Upper lobe of left lung (tissue), 6 donors: ENCODE measurements around the gene PBOV1. TPM values are rescaled to one million over a fixed set of nuclear protein-coding genes. Genes with fewer than 3 reads are reported as not detected.

Experiments
- ATAC-seq, 2 donors: fragments of 200-7000 bp; cut with Tn5 transposase; one replicate each; pipeline ENCODE4 v1.9.1; 2022; ENCODE audit warnings: mild to moderate bottlenecking in 2 of 2, moderate library complexity in 2 of 2; ENCODE audit not compliant: low FRiP score in 2 of 2
- DNase-seq, 2 donors: peaks; one replicate each; pipeline ENCODE4 v3.0.0-alpha.2; 2019 to 2020
- H3K27ac ChIP-seq, 4 donors: fragments of 200-600 bp; sonication (generic); one replicate each; pipeline ENCODE4 v1.5.1; 2016 to 2019
- H3K27me3 ChIP-seq, 4 donors: fragments of 200-600 bp; sonication (generic); one replicate each; pipeline ENCODE4 v1.5.1; 2017 to 2019
- H3K36me3 ChIP-seq, 4 donors: fragments of 200-600 bp; sonication (generic); one replicate each; pipeline ENCODE4 v1.5.1; 2016 to 2019
- H3K4me1 ChIP-seq, 4 donors: fragments of 200-600 bp; sonication (generic); one replicate each; pipeline ENCODE4 v1.5.1; 2018 to 2019
- H3K4me3 ChIP-seq, 4 donors: fragments of 200-600 bp; sonication (generic); one replicate each; pipeline ENCODE4 v1.5.1; 2017 to 2019; ENCODE audit warnings: mild to moderate bottlenecking in 2 of 4, moderate library complexity in 1 of 4
- H3K9me3 ChIP-seq, 4 donors: fragments of 200-600 bp; sonication (generic); one replicate each; pipeline ENCODE4 v1.5.1; 2018 to 2019
- CTCF ChIP-seq, 6 experiments: fragments of 450-650 bp in 4 of 6; fragments of 200-600 bp in 2 of 6; sonication (generic) in 2 of 6; IDR thresholded peaks; one replicate each; pipeline ENCODE4 v1.5.1; 2016 to 2019; ENCODE audit warnings: antibody characterized with exemption in 6 of 6
- EP300 ChIP-seq, 4 donors: sonication (generic); formaldehyde crosslinking; IDR thresholded peaks; one replicate each; pipeline ENCODE4 v1.5.1; 2017; ENCODE audit warnings: antibody characterized with exemption in 4 of 4, control low read depth in 2 of 4
- POLR2A ChIP-seq, 4 donors: fragments of 450-650 bp; IDR thresholded peaks; one replicate each; pipeline ENCODE4 v1.5.1; 2016 to 2017; ENCODE audit warnings: antibody characterized with exemption in 4 of 4, mild to moderate bottlenecking in 2 of 4
- POLR2AphosphoS5 ChIP-seq, 2 donors: sonication (generic); formaldehyde crosslinking; IDR thresholded peaks; one replicate each; pipeline ENCODE4 v1.5.1; 2017; ENCODE audit warnings: antibody characterized with exemption in 2 of 2
- WGBS, 2 donors: methylation state at CpG; one replicate each; pipeline ENCODE4 v1.1.5; 2017 to 2018; 5-methylcytosine and 5-hydroxymethylcytosine counted together
- total RNA-seq, 6 donors: library from RNA; depleted of rRNA in 4 of 6; stranded (reverse); fragments of >200 nt in 4 of 6; gene quantifications; one replicate each; pipeline versions ENCODE4 v1.1.0 to v1.2.1, GENCODE V29; 2016 to 2021
- donor health status: DM: no; HTN: no; CAD: no; lungs with moderate emphysema.
- donor health status: DM: no; HTN: yes; CAD: no; lungs with severe emphysema.

Gene PBOV1
- total RNA-seq, 6 donors from 2014 or later, result not detected

GRCh38 chr6:138176652-138177232 lies 41.5 kb downstream of the PBOV1 start:
- Histone ChIP-seq H3K27me3 (no peaks in the 10 kb centered on the region), H3K4me3 (no peak overlapping the region), H3K36me3 (no peaks in the 10 kb centered on the region), H3K9me3 (peaks cover 11 to 23% (median 13%) of the 10 kb centered on the region in 4 donors), H3K4me1 (no peaks in the 10 kb centered on the region), H3K27ac (no peak overlapping the region)
- ATAC-seq, result no peak
- no peak for TF ChIP-seq POLR2A (IDR thresholded peaks at IDR 0.05)
- no peak for TF ChIP-seq CTCF (IDR thresholded peaks at IDR 0.05)
- TF ChIP-seq EP300 (IDR thresholded peaks at IDR 0.05), result no peak
- TF ChIP-seq POLR2AphosphoS5 (IDR thresholded peaks at IDR 0.05), result no peak
- DNase-seq, result no peak
- WGBS, 2 donors, result 91 to 95% methylated on average over 2 of the region's 2 CpGs

GRCh38 chr6:138175596-138175995 lies 42.7 kb downstream of the PBOV1 start:
- no peak for DNase-seq
- no peak for ATAC-seq
- Histone ChIP-seq H3K36me3 (peaks cover 0 to 4% (median 0%) of the 10 kb centered on the region in 4 donors), H3K27ac (no peak overlapping the region), H3K4me1 (no peaks in the 10 kb centered on the region), H3K27me3 (no peaks in the 10 kb centered on the region), H3K4me3 (no peak overlapping the region), H3K9me3 (peaks cover 11 to 23% (median 13%) of the 10 kb centered on the region in 4 donors)
- TF ChIP-seq CTCF (IDR thresholded peaks at IDR 0.05) (no peak), POLR2AphosphoS5 (IDR thresholded peaks at IDR 0.05) (no peak), POLR2A (IDR thresholded peaks at IDR 0.05) (no peak), EP300 (IDR thresholded peaks at IDR 0.05) (no peak)
- WGBS, 2 donors, result 78 to 91% methylated on average over 2 of the region's 2 CpGs

Other genes starting within 250 kb of the PBOV1 start
- 10 to 100 TPM; 13.6 to 69.8 (median 26.1) TPM for gene PERP, start 111.1 kb downstream of the PBOV1 start, total RNA-seq
- 10 to 100 TPM; 19.8 to 53.6 (median 30.5) TPM for gene ARFGEF3, start 56.6 kb downstream of the PBOV1 start, total RNA-seq
- not detected for gene SMIM28, start 159.4 kb upstream of the PBOV1 start, total RNA-seq
- gene HEBP2, start 185.7 kb upstream of the PBOV1 start, total RNA-seq, result 10 to 100 TPM; 11.5 to 68.0 (median 48.6) TPM